ENCODE results near the gene MED8.
"Not testable (repeated sequence)": the region's sequence is repeated elsewhere in the genome, so short reads cannot be mapped to it uniquely, and the experiment has no call there.

MED8 gene

GRCh38 chr1:43419627-43420425 lies 30.2 kb upstream of the MED8 start:
- Histone ChIP-seq H3K4me1 (ENCODE audit: control insufficient read depth, insufficient read depth, low read length) (peaks cover 5% of the 10 kb centered on the region), H3K9ac (ENCODE audit: low read depth, low read length) (no peak overlapping the region), H3K9me3 (ENCODE audit: control insufficient read depth, insufficient read depth, low read length) (no peaks in the 10 kb centered on the region), H3K27me3 (ENCODE audit: control insufficient read depth, insufficient read depth, low read length) (no peaks in the 10 kb centered on the region), H3K4me3 (ENCODE audit: low read depth, low read length) (no peak overlapping the region), H3K36me3 (ENCODE audit: control insufficient read depth, insufficient read depth, low read length) (peaks cover 29% of the 10 kb centered on the region)

- Histone ChIP-seq H3K4me1 (ENCODE audit: control insufficient read depth, insufficient read depth, low read length) (peaks cover 5% of the 10 kb centered on the region), H3K9ac (ENCODE audit: low read depth, low read length) (no peak overlapping the region), H3K36me3 (ENCODE audit: control insufficient read depth, insufficient read depth, low read length) (peaks cover 24% of the 10 kb centered on the region), H3K4me3 (ENCODE audit: low read depth, low read length) (no peak overlapping the region), H3K9me3 (ENCODE audit: control insufficient read depth, insufficient read depth, low read length) (no peaks in the 10 kb centered on the region), H3K27me3 (ENCODE audit: control insufficient read depth, insufficient read depth, low read length) (no peaks in the 10 kb centered on the region)
These were observed 29.3 kb upstream of the MED8 start for GRCh38 chr1:43418858-43419257.

DNA sequence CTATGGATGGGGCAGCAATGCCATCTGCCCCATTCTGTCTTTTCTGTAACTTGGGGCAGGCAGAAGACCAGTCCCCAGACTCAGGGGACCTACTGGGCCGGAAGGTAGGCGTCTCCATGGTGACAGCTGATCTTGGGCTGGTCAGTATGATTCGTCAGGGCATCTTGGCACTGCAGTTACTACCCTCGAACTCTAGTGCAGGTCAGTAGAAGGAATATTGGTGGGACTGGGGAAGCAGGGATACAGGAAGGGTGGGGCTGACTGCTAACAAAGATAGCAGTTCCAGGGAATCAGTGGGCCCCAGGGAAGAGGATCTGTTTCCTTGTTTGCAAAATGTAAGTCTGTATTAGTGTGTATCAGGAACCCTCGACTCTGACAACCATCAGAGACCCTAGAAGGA lies 26.3 kb upstream of the MED8 start:
- Histone ChIP-seq H3K27me3 (ENCODE audit: control insufficient read depth, insufficient read depth, low read length) (no peaks in the 10 kb centered on the region), H3K4me1 (ENCODE audit: control insufficient read depth, insufficient read depth, low read length) (no peaks in the 10 kb centered on the region), H3K9me3 (ENCODE audit: control insufficient read depth, insufficient read depth, low read length) (no peaks in the 10 kb centered on the region), H3K9ac (ENCODE audit: low read depth, low read length) (no peak overlapping the region), H3K36me3 (ENCODE audit: control insufficient read depth, insufficient read depth, low read length) (peaks cover 14% of the 10 kb centered on the region), H3K4me3 (ENCODE audit: low read depth, low read length) (no peak overlapping the region)

DNA sequence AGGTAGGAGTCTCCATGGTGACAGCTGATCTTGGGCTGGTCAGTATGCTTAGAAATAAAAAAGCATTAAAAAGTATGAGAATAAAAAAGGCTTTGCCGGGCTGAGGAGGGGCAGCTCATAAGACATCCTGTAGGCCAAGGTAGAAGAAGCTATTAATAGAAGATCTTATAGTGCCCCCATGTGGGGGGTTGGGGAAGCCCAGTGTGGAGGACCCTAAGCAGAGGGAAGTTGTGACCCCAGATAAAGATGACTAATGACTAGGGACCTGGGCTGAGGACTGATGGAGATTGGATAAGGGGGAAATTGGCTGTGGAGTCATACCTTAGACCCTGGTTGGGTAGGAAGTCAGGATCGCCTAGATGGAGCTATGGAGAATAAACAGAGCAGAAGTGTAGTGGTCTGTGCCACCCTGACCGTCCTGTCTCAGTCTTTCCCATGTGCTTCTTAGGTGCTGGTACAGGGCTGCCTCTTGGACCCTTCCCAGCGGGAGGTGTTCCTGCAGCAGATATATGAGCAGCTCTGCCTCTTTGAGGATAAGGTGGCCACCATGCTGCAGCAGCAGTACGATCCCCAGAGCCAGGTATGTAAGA lies 25.1 kb upstream of the MED8 start:
- Histone ChIP-seq H3K9ac (ENCODE audit: low read depth, low read length) (no peak overlapping the region), H3K27me3 (ENCODE audit: control insufficient read depth, insufficient read depth, low read length) (no peaks in the 10 kb centered on the region), H3K36me3 (ENCODE audit: control insufficient read depth, insufficient read depth, low read length) (peaks cover 3% of the 10 kb centered on the region), H3K4me3 (ENCODE audit: low read depth, low read length) (no peak overlapping the region), H3K4me1 (ENCODE audit: control insufficient read depth, insufficient read depth, low read length) (no peaks in the 10 kb centered on the region), H3K9me3 (ENCODE audit: control insufficient read depth, insufficient read depth, low read length) (no peaks in the 10 kb centered on the region)

- not testable (repeated sequence) for H3K9me3 ChIP-seq (ENCODE audit: control insufficient read depth, insufficient read depth, low read length); H3K4me3 ChIP-seq (ENCODE audit: low read depth, low read length); H3K27me3 ChIP-seq (ENCODE audit: control insufficient read depth, insufficient read depth, low read length); H3K9ac ChIP-seq (ENCODE audit: low read depth, low read length); H3K36me3 ChIP-seq (ENCODE audit: control insufficient read depth, insufficient read depth, low read length); H3K4me1 ChIP-seq (ENCODE audit: control insufficient read depth, insufficient read depth, low read length)
These were observed 23.8 kb upstream of the MED8 start for GRCh38 chr1:43413426-43413825.

DNA sequence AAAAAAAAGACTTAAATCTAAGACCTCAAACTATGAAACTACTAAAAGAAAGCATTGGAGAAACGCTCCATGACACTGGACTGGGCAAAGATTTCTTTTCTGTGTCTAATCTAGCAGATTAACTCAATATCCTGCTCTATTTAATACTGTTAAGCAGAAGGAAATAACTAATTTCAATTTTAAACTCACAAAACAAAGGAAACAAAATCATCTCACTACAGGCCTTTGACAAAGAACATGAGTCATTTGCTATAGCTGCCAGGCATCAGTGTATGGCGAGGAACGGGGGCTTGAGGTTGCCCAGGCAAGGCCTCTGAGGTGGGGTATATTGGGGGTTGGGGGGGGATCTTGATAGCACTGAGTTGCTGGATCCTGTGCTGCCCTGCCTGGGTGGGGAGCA lies 21.0 kb upstream of the MED8 start:
- no peaks in the 10 kb centered on the region for H3K27me3 ChIP-seq (ENCODE audit: control insufficient read depth, insufficient read depth, low read length)
- H3K9me3 ChIP-seq (ENCODE audit: control insufficient read depth, insufficient read depth, low read length), result no peaks in the 10 kb centered on the region
- H3K4me1 ChIP-seq (ENCODE audit: control insufficient read depth, insufficient read depth, low read length), result no peaks in the 10 kb centered on the region
- H3K36me3 ChIP-seq (ENCODE audit: control insufficient read depth, insufficient read depth, low read length), result peaks cover 3% of the 10 kb centered on the region
- H3K9ac ChIP-seq (ENCODE audit: low read depth, low read length), result no peak overlapping the region
- no peak overlapping the region for H3K4me3 ChIP-seq (ENCODE audit: low read depth, low read length)

DNA sequence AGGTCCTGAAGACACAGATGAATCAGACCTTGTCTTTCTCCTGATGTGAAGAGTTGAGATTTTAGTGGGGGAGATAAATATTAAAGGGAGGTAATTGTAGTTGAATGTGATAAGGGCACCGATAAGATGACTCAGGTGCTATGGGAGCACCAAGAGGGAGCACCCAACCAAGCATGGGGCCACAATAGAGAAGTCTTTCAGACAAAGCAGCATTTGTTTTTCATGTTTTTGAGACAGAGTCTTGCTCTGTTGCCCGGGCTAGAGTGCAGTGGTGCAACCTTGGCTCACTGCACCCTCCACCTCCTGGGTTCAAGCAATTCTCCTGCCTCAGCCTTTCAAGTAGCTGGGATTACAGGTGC lies 16.3 kb upstream of the MED8 start:
- H3K36me3 ChIP-seq (ENCODE audit: control insufficient read depth, insufficient read depth, low read length), result peaks cover 14% of the 10 kb centered on the region
- no peaks in the 10 kb centered on the region for H3K4me1 ChIP-seq (ENCODE audit: control insufficient read depth, insufficient read depth, low read length)
- no peak overlapping the region for H3K9ac ChIP-seq (ENCODE audit: low read depth, low read length)
- H3K4me3 ChIP-seq (ENCODE audit: low read depth, low read length), result no peak overlapping the region
- no peaks in the 10 kb centered on the region for H3K27me3 ChIP-seq (ENCODE audit: control insufficient read depth, insufficient read depth, low read length)
- no peaks in the 10 kb centered on the region for H3K9me3 ChIP-seq (ENCODE audit: control insufficient read depth, insufficient read depth, low read length)

GRCh38 chr1:43405219-43405875 lies 15.7 kb upstream of the MED8 start:
- peaks cover 14% of the 10 kb centered on the region for H3K36me3 ChIP-seq (ENCODE audit: control insufficient read depth, insufficient read depth, low read length)
- H3K4me1 ChIP-seq (ENCODE audit: control insufficient read depth, insufficient read depth, low read length), result no peaks in the 10 kb centered on the region
- H3K9ac ChIP-seq (ENCODE audit: low read depth, low read length), result no peak overlapping the region
- no peak overlapping the region for H3K4me3 ChIP-seq (ENCODE audit: low read depth, low read length)
- H3K27me3 ChIP-seq (ENCODE audit: control insufficient read depth, insufficient read depth, low read length), result no peaks in the 10 kb centered on the region
- no peaks in the 10 kb centered on the region for H3K9me3 ChIP-seq (ENCODE audit: control insufficient read depth, insufficient read depth, low read length)

- Histone ChIP-seq H3K9ac (ENCODE audit: low read depth, low read length) (no peak overlapping the region), H3K4me1 (ENCODE audit: control insufficient read depth, insufficient read depth, low read length) (no peaks in the 10 kb centered on the region), H3K27me3 (ENCODE audit: control insufficient read depth, insufficient read depth, low read length) (no peaks in the 10 kb centered on the region), H3K9me3 (ENCODE audit: control insufficient read depth, insufficient read depth, low read length) (no peaks in the 10 kb centered on the region), H3K36me3 (ENCODE audit: control insufficient read depth, insufficient read depth, low read length) (peaks cover 14% of the 10 kb centered on the region), H3K4me3 (ENCODE audit: low read depth, low read length) (no peak overlapping the region)
These were observed 14.8 kb upstream of the MED8 start for GRCh38 chr1:43404353-43404752.

- Histone ChIP-seq H3K36me3 (ENCODE audit: control insufficient read depth, insufficient read depth, low read length) (peaks cover 14% of the 10 kb centered on the region), H3K9ac (ENCODE audit: low read depth, low read length) (no peak overlapping the region), H3K4me1 (ENCODE audit: control insufficient read depth, insufficient read depth, low read length) (no peaks in the 10 kb centered on the region), H3K9me3 (ENCODE audit: control insufficient read depth, insufficient read depth, low read length) (no peaks in the 10 kb centered on the region), H3K4me3 (ENCODE audit: low read depth, low read length) (no peak overlapping the region), H3K27me3 (ENCODE audit: control insufficient read depth, insufficient read depth, low read length) (no peaks in the 10 kb centered on the region)
These were observed 12.7 kb upstream of the MED8 start for GRCh38 chr1:43402089-43402865.

- H3K9me3 ChIP-seq (ENCODE audit: control insufficient read depth, insufficient read depth, low read length); H3K9ac ChIP-seq (ENCODE audit: low read depth, low read length); H3K27me3 ChIP-seq (ENCODE audit: control insufficient read depth, insufficient read depth, low read length); H3K4me3 ChIP-seq (ENCODE audit: low read depth, low read length); H3K4me1 ChIP-seq (ENCODE audit: control insufficient read depth, insufficient read depth, low read length): not testable (repeated sequence)
- H3K36me3 ChIP-seq (ENCODE audit: control insufficient read depth, insufficient read depth, low read length), result peaks cover 12% of the 10 kb centered on the region
These were observed 10.8 kb upstream of the MED8 start for GRCh38 chr1:43400441-43400840.

All from iPS-15b (cell line).